GM21576 (cell line): ENCODE data around the gene TWF2.

Source experiments
- ATAC-seq: cut with Tn5 transposase; IDR thresholded peaks from one replicate; pipeline ENCODE4 v1.9.1; 2021; ENCODE audit warnings: mild to moderate bottlenecking, moderate library complexity; ENCODE audit not compliant: unreplicated experiment

Gene TWF2

GRCh38 chr3:52223449-52224408 lies 15.2 kb downstream of the TWF2 start:
- no peak for ATAC-seq

GRCh38 chr3:52222319-52223221 lies 16.4 kb downstream of the TWF2 start:
- no peak for ATAC-seq

- ATAC-seq = no peak
Observed at GRCh38 chr3:52221563-52222318, 17.2 kb downstream of the TWF2 start.

GRCh38 chr3:52221141-52221562 lies 17.8 kb downstream of the TWF2 start:
- ATAC-seq = no peak

GRCh38 chr3:52220380-52221026 lies 18.5 kb downstream of the TWF2 start:
- peak; percentile 51 for ATAC-seq

- no peak for ATAC-seq
Observed at GRCh38 chr3:52218937-52219650, 19.9 kb downstream of the TWF2 start.

GRCh38 chr3:52218454-52218853 lies 20.5 kb downstream of the TWF2 start:
- ATAC-seq = no peak

GRCh38 chr3:52218026-52218425 lies 20.9 kb downstream of the TWF2 start:
- ATAC-seq = no peak

- ATAC-seq = no peak
Observed at GRCh38 chr3:52217409-52217805, 21.6 kb downstream of the TWF2 start.

- no peak for ATAC-seq
Observed at GRCh38 chr3:52216585-52217408, 22.2 kb downstream of the TWF2 start.

- ATAC-seq = no peak
Observed at GRCh38 chr3:52215351-52215750, 23.6 kb downstream of the TWF2 start.

GRCh38 chr3:52213901-52214300 lies 25.1 kb downstream of the TWF2 start:
- no peak for ATAC-seq

GRCh38 chr3:52213005-52213404 lies 26.0 kb downstream of the TWF2 start:
- ATAC-seq = no peak

GRCh38 chr3:52211268-52211891 lies 27.6 kb downstream of the TWF2 start:
- no peak for ATAC-seq

GRCh38 chr3:52210550-52211046 lies 28.4 kb downstream of the TWF2 start:
- no peak for ATAC-seq

- no peak for ATAC-seq
Observed at GRCh38 chr3:52210037-52210436, 28.9 kb downstream of the TWF2 start.

GRCh38 chr3:52208556-52208955 lies 30.4 kb downstream of the TWF2 start:
- no peak for ATAC-seq

- no peak for ATAC-seq
Observed at GRCh38 chr3:52205727-52206372, 33.1 kb downstream of the TWF2 start.
